Memory B cell (primary cell): ENCODE data around the gene FMNL2.

Source experiments
- ATAC-seq: fragments of 150-1000 bp; cut with Tn5 transposase; 2 replicates; pipeline ENCODE4 v1.10.0; 2021; ENCODE audit warnings: low read depth, mild to moderate bottlenecking, moderate library complexity
- DNase-seq, 2 donors: peaks; one replicate each; pipeline ENCODE4 v3.0.0; 2022; ENCODE audit warnings: low spot score in 2 of 2
- H3K27ac Mint-ChIP-seq: one replicate; pipeline ENCODE4 v1.8.0; 2022; ENCODE audit warnings: mild to moderate bottlenecking, moderate library complexity, mixed read lengths
- H3K27me3 Mint-ChIP-seq: one replicate; pipeline ENCODE4 v1.8.0; 2022; ENCODE audit warnings: mixed read lengths
- H3K36me3 Mint-ChIP-seq: one replicate; pipeline ENCODE4 v1.8.0; 2022; ENCODE audit warnings: mild to moderate bottlenecking, mixed read lengths
- H3K4me1 Mint-ChIP-seq: one replicate; pipeline ENCODE4 v1.8.0; 2022; ENCODE audit warnings: mixed read lengths
- H3K4me3 Mint-ChIP-seq: one replicate; pipeline ENCODE4 v1.8.0; 2022; ENCODE audit warnings: mild to moderate bottlenecking, moderate library complexity, mixed read lengths
- H3K9me3 Mint-ChIP-seq: one replicate; pipeline ENCODE4 v1.8.0; 2022; ENCODE audit warnings: mixed read lengths

FMNL2 gene

DNA sequence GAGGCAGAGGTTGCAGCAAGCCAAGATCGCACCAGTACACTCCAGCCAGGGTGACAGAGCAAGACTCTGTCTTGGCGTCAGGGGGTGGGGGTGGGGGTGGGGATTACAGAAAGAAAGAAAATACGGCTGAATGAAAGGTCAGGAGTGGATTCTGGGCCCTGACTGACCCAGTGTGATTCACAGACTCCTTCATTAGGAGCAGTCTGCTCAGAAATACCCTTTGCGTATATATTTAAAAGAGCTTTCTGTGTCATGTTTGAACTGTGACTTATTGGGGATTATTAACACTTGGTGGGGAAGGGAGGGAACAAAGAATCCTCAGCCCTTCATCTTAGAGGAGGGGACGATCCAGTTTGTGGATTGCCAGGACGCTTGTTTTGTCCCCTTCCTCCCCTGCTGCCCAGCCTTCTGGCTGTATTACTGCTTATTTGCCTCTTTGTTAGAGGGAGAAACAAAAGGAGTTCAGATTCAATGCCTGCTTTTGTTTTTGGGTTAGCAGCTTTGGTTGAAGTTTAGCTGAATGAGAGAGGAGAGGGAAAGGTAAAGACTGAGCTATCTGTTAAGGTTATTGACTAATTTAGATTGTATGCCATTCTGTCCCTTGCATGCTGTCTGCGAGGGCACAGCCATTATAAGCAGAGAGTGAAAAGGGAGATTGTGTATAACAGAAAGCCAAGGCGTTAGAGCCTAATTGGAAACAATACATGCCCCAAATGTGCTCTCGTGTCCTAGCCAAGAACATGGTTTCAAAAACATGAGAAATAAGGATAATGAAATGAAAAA lies 118.3 kb downstream of the FMNL2 start:
- H3K27ac Mint-ChIP-seq = no peak overlapping the region
- H3K9me3 Mint-ChIP-seq = no peaks in the 10 kb centered on the region
- no peaks in the 10 kb centered on the region for H3K4me1 Mint-ChIP-seq
- H3K36me3 Mint-ChIP-seq = no peaks in the 10 kb centered on the region
- no peak overlapping the region for H3K4me3 Mint-ChIP-seq
- DNase-seq (no peak), ATAC-seq (no peak)
- H3K27me3 Mint-ChIP-seq = peaks cover 2% of the 10 kb centered on the region

- no peaks in the 10 kb centered on the region for H3K36me3 Mint-ChIP-seq
- ATAC-seq = no peak
- H3K9me3 Mint-ChIP-seq = no peaks in the 10 kb centered on the region
- H3K27me3 Mint-ChIP-seq = peaks cover 3% of the 10 kb centered on the region
- no peak overlapping the region for H3K4me3 Mint-ChIP-seq
- DNase-seq = no peak
- no peaks in the 10 kb centered on the region for H3K4me1 Mint-ChIP-seq
- no peak overlapping the region for H3K27ac Mint-ChIP-seq
These were observed 119.4 kb downstream of the FMNL2 start for GRCh38 chr2:152454371-152454770.

DNA sequence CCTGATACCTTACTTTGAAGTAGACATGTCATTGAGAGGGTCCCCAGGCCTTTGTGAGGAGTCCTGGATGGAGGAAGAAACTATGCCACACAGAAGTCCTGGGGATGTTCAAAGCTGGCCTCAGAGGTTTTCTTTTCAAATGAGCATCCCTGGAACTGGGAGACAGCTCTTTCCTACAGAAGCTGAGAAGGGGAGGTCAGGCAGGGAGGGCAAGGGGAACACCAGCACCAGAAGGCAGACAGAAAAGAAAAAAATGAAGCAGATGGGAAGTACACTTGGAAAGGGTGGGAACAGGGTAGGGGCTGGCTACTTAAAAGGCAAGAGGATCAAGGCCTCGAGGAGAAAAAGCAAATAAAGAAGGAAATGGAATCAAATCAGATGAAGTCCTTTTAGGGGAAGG lies 120.0 kb downstream of the FMNL2 start:
- Mint-ChIP-seq H3K4me3 (no peak overlapping the region), H3K27me3 (peaks cover 3% of the 10 kb centered on the region), H3K36me3 (no peaks in the 10 kb centered on the region), H3K27ac (no peak overlapping the region), H3K9me3 (no peaks in the 10 kb centered on the region), H3K4me1 (no peaks in the 10 kb centered on the region)
- no peak for ATAC-seq
- no peak for DNase-seq

DNA sequence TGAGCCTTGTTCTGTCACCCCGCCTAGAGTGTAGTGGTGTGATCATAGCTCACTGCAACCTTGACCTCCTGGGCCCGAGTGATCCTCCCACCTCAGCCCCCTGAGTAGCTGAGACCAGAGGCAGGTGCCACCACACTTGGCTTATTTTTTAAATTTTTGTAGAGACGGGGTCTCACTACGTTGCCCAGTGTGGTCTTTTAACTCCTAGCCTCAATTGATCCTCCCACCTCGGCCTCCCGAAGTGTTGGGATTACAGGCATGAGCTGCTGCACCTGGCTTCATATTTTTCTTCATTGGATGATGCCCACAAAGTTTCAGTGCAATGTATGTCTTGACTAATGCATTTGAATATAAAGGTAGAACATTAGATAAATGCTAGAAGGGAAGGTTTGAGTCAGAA lies 120.8 kb downstream of the FMNL2 start:
- Mint-ChIP-seq H3K4me3 (no peak overlapping the region), H3K27ac (no peak overlapping the region), H3K9me3 (no peaks in the 10 kb centered on the region), H3K36me3 (no peaks in the 10 kb centered on the region), H3K27me3 (peaks cover 3% of the 10 kb centered on the region), H3K4me1 (no peaks in the 10 kb centered on the region)
- no peak for ATAC-seq
- no peak for DNase-seq

DNA sequence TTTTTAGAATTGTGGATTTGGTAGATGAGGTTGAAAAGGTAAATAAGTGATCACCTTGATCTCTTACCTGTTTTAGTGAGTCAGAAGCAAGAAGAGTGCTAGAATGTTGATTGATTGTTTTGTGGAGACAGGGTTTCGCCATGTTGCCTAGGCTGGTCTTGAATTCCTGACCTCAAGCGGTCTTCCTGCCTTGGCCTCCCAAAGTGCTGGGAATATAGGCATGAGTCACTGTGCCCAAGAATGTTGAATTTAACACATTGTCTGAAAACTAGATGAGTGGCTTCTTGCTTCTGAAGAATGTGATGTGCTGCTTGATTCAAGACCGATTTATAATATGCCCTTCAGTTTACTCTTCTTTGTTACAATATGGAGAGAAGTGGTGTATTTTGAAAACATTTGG lies 121.3 kb downstream of the FMNL2 start:
- H3K4me1 Mint-ChIP-seq = no peaks in the 10 kb centered on the region
- H3K36me3 Mint-ChIP-seq = no peaks in the 10 kb centered on the region
- H3K9me3 Mint-ChIP-seq = no peaks in the 10 kb centered on the region
- H3K27ac Mint-ChIP-seq = no peak overlapping the region
- DNase-seq = no peak
- ATAC-seq = no peak
- peaks cover 3% of the 10 kb centered on the region for H3K27me3 Mint-ChIP-seq
- H3K4me3 Mint-ChIP-seq = no peak overlapping the region

DNA sequence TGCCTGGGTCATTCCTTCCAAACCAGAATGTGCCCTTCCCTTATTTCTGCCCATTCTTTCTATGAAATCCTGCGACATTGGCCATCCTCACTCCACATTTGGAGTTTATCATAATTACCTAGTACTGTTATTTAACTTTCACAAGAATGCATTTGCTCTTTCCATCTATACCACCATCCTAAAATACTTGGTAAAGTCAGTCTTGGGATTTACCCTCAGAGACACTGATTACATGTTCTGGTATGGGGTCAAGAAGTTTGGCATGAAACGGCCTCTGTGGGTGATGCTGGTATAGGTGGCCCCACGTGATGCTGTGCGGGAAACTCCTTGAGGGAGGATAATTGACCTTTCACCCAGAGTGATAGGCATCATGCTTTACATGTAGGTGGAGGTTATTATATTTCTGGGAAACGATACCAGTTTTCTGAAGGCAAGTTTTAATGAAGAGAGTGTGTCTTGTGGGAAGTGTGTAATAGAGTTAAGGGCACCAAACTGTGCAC lies 123.5 kb downstream of the FMNL2 start:
- Mint-ChIP-seq H3K27me3 (peaks cover 2% of the 10 kb centered on the region), H3K36me3 (no peaks in the 10 kb centered on the region), H3K27ac (no peak overlapping the region), H3K4me1 (no peaks in the 10 kb centered on the region), H3K4me3 (no peak overlapping the region), H3K9me3 (no peaks in the 10 kb centered on the region)
- ATAC-seq (no peak), DNase-seq (no peak)

DNA sequence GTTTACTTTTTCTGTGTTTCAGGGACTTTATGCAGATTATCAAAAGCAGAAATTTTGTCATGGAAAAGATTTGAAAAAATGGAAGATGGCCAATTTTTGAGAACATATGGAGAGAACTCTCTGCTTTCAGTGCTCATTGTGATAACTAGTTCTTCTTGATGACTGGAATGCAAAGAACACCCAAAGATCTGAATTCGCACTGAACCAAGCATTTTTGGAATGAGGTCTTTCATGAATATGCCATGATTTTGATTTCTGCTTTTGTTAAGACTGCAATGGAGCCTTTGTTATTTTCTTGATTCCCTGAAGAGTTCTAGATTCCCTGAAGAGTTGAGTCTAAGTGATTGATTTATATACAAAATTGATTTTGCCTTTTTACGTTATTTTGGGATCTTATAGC lies 124.1 kb downstream of the FMNL2 start:
- H3K36me3 Mint-ChIP-seq = no peaks in the 10 kb centered on the region
- DNase-seq = no peak
- H3K9me3 Mint-ChIP-seq = no peaks in the 10 kb centered on the region
- H3K4me1 Mint-ChIP-seq = no peaks in the 10 kb centered on the region
- H3K27ac Mint-ChIP-seq = no peak overlapping the region
- ATAC-seq = no peak
- H3K4me3 Mint-ChIP-seq = no peak overlapping the region
- peaks cover 3% of the 10 kb centered on the region for H3K27me3 Mint-ChIP-seq

DNA sequence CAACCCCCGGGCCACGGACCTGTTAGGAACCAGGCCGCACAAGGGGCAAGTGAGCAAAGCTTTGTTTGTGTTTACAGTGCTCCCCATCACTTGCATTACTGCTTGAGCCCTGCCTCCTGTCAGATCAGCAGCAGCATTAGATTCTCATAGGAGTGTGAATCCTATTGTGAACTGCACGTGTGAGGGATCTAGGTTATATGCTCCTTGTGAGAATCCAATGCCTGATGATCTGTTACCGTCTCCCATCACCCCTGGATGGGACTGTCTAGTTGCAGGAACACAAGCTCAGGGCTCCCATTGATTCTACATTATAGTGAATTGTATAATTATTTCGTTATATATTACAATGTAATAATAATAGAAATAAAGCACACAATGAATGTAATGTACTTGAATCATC lies 125.6 kb downstream of the FMNL2 start:
- no peaks in the 10 kb centered on the region for H3K9me3 Mint-ChIP-seq
- H3K27ac Mint-ChIP-seq = no peak overlapping the region
- H3K36me3 Mint-ChIP-seq = no peaks in the 10 kb centered on the region
- ATAC-seq (no peak), DNase-seq (no peak)
- no peak overlapping the region for H3K4me3 Mint-ChIP-seq
- peaks cover 6% of the 10 kb centered on the region for H3K4me1 Mint-ChIP-seq
- H3K27me3 Mint-ChIP-seq = peaks cover 3% of the 10 kb centered on the region

- Mint-ChIP-seq H3K4me1 (peaks cover 21% of the 10 kb centered on the region), H3K9me3 (no peaks in the 10 kb centered on the region), H3K27ac (no peak overlapping the region), H3K4me3 (no peak overlapping the region), H3K27me3 (peaks cover 3% of the 10 kb centered on the region), H3K36me3 (no peaks in the 10 kb centered on the region)
- ATAC-seq (no peak), DNase-seq (no peak)
These were observed 127.1 kb downstream of the FMNL2 start for GRCh38 chr2:152462120-152462519.

- Mint-ChIP-seq H3K4me3 (no peak overlapping the region), H3K27me3 (peaks cover 3% of the 10 kb centered on the region), H3K27ac (no peak overlapping the region), H3K9me3 (no peaks in the 10 kb centered on the region), H3K36me3 (no peaks in the 10 kb centered on the region), H3K4me1 (peaks cover 28% of the 10 kb centered on the region)
- DNase-seq (no peak), ATAC-seq (no peak)
These were observed 127.8 kb downstream of the FMNL2 start for GRCh38 chr2:152462779-152463178.

DNA sequence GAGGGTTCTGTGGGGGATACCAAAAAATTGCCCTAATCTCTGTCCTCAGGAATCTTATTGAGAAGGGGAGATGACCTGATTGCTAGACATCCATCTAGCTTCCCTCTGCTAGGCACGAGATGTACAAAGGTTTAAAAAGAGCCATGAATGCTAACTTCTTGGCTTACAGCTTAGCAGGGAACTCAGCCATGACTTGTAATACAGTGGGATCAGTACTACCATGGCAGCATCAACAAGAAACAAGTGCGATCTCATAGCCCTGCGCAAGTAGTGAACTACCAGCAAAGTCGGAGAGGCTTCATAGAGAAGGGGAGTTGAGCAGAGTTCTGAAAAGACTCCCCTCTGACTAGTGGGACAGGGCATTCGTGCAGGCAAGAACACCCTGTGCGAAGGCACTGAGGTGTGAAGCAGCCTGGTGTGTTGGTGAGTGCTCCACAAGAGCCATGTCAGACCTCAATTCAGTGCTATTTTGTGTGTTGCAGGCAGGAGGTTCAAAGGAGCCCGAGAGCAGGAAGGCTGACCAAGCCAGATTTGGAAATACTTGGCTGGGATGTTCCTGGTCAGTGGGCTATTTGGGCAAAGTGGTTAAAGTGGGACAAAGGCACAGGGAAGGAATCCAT lies 130.0 kb downstream of the FMNL2 start:
- Mint-ChIP-seq H3K9me3 (no peaks in the 10 kb centered on the region), H3K27me3 (peaks cover 1% of the 10 kb centered on the region), H3K27ac (no peak overlapping the region), H3K4me3 (no peak overlapping the region), H3K4me1 (peaks cover 43% of the 10 kb centered on the region), H3K36me3 (no peaks in the 10 kb centered on the region)
- ATAC-seq = no peak
- DNase-seq = no peak

GRCh38 chr2:152465541-152465940 lies 130.6 kb downstream of the FMNL2 start:
- no peak overlapping the region for H3K27ac Mint-ChIP-seq
- no peak for DNase-seq

GRCh38 chr2:152466041-152466440 lies 131.1 kb downstream of the FMNL2 start:
- ATAC-seq (peak; percentile 31), DNase-seq (no peak)
- Mint-ChIP-seq H3K9me3 (no peaks in the 10 kb centered on the region), H3K36me3 (no peaks in the 10 kb centered on the region), H3K4me3 (no peak overlapping the region), H3K27me3 (peaks cover 1% of the 10 kb centered on the region), H3K27ac (peak overlapping the region; percentile 70), H3K4me1 (peaks cover 43% of the 10 kb centered on the region)

More at GRCh38 chr2:152465541-152465940, 130.6 kb downstream of the FMNL2 start:
- no peak for ATAC-seq
- Mint-ChIP-seq H3K27me3 (peaks cover 1% of the 10 kb centered on the region), H3K4me1 (peaks cover 43% of the 10 kb centered on the region), H3K9me3 (no peaks in the 10 kb centered on the region), H3K36me3 (no peaks in the 10 kb centered on the region), H3K4me3 (no peak overlapping the region)

DNA sequence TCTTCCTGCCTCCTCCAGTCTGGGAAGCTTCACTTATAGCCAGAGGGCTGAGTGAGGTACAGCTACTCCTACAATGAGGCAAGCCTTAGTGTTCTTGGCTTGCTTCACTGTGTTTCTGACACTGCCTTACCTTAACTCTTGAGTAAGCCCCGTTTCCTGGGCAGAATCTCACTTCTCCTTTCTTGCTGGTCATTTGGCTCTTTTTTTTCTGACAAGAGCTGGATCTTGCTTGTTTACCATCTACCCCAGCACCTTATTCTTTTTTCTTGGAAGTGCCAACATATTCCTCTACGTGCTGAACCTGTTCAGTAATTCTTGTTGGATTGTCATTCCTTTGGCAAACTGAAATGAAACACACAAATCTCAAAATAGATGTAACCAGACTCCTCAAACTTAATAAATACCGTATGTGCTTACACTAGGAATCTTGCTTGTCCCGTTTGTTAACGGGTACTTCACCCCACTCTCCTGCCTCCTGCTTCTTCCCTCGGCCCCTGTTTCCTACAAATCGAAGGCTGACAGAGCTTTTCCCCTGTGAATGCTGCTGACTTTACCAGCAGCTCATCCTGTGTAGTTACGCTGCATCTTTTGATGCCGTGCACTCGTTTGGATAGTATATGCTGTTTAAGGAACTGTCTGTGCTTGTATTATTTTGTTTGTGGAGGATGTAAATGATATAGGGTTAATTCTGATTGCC lies 132.2 kb downstream of the FMNL2 start:
- Mint-ChIP-seq H3K4me3 (peak overlapping the region; percentile 76), H3K36me3 (no peaks in the 10 kb centered on the region), H3K9me3 (no peaks in the 10 kb centered on the region), H3K27ac (peak overlapping the region; percentile 70), H3K27me3 (peaks cover 1% of the 10 kb centered on the region), H3K4me1 (peaks cover 43% of the 10 kb centered on the region)
- ATAC-seq (peak; percentile 86), DNase-seq (no peak)
